ENCODE measurements around the gene CNTNAP5.

DNA sequence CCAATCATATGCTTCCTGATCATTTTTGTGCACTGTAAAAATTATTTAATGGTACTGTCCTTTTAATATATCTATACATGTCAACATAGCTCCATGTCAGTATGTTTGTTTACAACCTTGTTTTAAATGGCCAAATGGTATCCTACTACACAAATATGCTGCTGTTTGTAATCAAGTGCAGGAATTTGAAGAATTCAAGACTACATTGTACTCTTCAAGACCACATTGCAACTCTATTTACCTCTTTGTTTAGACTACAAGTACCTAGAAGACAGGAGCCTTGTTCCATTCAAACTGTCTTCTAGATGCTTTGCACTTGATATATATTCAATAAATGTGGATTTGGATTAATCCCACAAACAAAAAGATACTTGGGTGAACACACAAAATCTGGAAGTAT is 41.7 kb downstream of the CNTNAP5 start:
- TF ChIP-seq, protein P1, sequence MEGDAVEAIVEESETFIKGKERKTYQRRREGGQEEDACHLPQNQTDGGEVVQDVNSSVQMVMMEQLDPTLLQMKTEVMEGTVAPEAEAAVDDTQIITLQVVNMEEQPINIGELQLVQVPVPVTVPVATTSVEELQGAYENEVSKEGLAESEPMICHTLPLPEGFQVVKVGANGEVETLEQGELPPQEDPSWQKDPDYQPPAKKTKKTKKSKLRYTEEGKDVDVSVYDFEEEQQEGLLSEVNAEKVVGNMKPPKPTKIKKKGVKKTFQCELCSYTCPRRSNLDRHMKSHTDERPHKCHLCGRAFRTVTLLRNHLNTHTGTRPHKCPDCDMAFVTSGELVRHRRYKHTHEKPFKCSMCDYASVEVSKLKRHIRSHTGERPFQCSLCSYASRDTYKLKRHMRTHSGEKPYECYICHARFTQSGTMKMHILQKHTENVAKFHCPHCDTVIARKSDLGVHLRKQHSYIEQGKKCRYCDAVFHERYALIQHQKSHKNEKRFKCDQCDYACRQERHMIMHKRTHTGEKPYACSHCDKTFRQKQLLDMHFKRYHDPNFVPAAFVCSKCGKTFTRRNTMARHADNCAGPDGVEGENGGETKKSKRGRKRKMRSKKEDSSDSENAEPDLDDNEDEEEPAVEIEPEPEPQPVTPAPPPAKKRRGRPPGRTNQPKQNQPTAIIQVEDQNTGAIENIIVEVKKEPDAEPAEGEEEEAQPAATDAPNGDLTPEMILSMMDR (IDR thresholded peaks at IDR 0.05; ENCODE audit: extremely low read depth in 1 of 2, insufficient read depth in 1 of 2, low read depth in 1 of 2, low read length in 2 of 2): no peak
- TF ChIP-seq POLR2A (IDR thresholded peaks at IDR 0.05; ENCODE audit: low read depth, low read length): no peak
- no peak for TF ChIP-seq EZH2 (IDR thresholded peaks at IDR 0.05; ENCODE audit: borderline replicate concordance, low read depth, low read length, severe bottlenecking)
- no peak for TF ChIP-seq POLR2AphosphoS5 (IDR thresholded peaks at IDR 0.05; ENCODE audit: insufficient read depth, low read depth, low read length)
- no peak for TF ChIP-seq MYC (IDR thresholded peaks at IDR 0.05; ENCODE audit: low read depth, low read length)
- TF ChIP-seq, protein P2, sequence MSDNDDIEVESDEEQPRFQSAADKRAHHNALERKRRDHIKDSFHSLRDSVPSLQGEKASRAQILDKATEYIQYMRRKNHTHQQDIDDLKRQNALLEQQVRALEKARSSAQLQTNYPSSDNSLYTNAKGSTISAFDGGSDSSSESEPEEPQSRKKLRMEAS (IDR thresholded peaks at IDR 0.05; ENCODE audit: insufficient read depth, insufficient read length): no peak
- no peak for TF ChIP-seq JUN (IDR thresholded peaks at IDR 0.05; ENCODE audit: borderline replicate concordance, insufficient read depth, insufficient read length, low read depth)

Measured in endothelial cell of umbilical vein (primary cell).